Measurements from ENCODE around the gene MSI1.

Gene MSI1

GRCh38 chr12:120402217-120402616 is 33.3 kb upstream of the MSI1 start:
- Histone ChIP-seq H3K27ac (ENCODE audit: low read depth, low read length) (peak overlapping the region; percentile 38), H3K27me3 (ENCODE audit: insufficient read depth, low read length) (no peaks in the 10 kb centered on the region), H3K9ac (ENCODE audit: low read depth, low read length) (no peak overlapping the region), H3K36me3 (ENCODE audit: insufficient read depth, low read length) (no peaks in the 10 kb centered on the region), H3K9me3 (ENCODE audit: insufficient read depth, low read depth, low read length) (no peaks in the 10 kb centered on the region), H3K4me3 (ENCODE audit: low read length) (0 out of 2 replicates have a peak overlapping the region, but pooled peaks have one; percentile 3), H3K4me1 (ENCODE audit: insufficient read depth, low read length) (no peaks in the 10 kb centered on the region; the same call in 1 of the 2 replicates)
- whole genome bisulfite sequencing = 17% methylated on average over 13 of the region's 13 CpGs

GRCh38 chr12:120399531-120399930 is 30.6 kb upstream of the MSI1 start:
- Histone ChIP-seq H3K9me3 (ENCODE audit: insufficient read depth, low read depth, low read length) (no peaks in the 10 kb centered on the region), H3K27me3 (ENCODE audit: insufficient read depth, low read length) (no peaks in the 10 kb centered on the region), H3K4me3 (ENCODE audit: low read length) (no peak overlapping the region), H3K9ac (ENCODE audit: low read depth, low read length) (no peak overlapping the region), H3K4me1 (ENCODE audit: insufficient read depth, low read length) (no peaks in the 10 kb centered on the region; the same call in 1 of the 2 replicates), H3K36me3 (ENCODE audit: insufficient read depth, low read length) (no peaks in the 10 kb centered on the region), H3K27ac (ENCODE audit: low read depth, low read length) (no peak overlapping the region)
- 87% methylated on average over 5 of the region's 5 CpGs for WGBS

- no peak overlapping the region; the same call in 1 of the 2 replicates for H3K9ac ChIP-seq (ENCODE audit: low read depth, low read length)
- WGBS = 86% methylated on average over 33 of the region's 33 CpGs
- peaks cover 5% of the 10 kb centered on the region for H3K4me1 ChIP-seq (ENCODE audit: insufficient read depth, low read length)
- no peaks in the 10 kb centered on the region for H3K9me3 ChIP-seq (ENCODE audit: insufficient read depth, low read depth, low read length)
- H3K4me3 ChIP-seq (ENCODE audit: low read length) = no peak overlapping the region
- H3K27ac ChIP-seq (ENCODE audit: low read depth, low read length) = no peak overlapping the region; the same call in 1 of the 2 replicates
- H3K36me3 ChIP-seq (ENCODE audit: insufficient read depth, low read length) = no peaks in the 10 kb centered on the region
- H3K27me3 ChIP-seq (ENCODE audit: insufficient read depth, low read length) = no peaks in the 10 kb centered on the region
These were observed 29.0 kb upstream of the MSI1 start for GRCh38 chr12:120397824-120398540.

- H3K4me3 ChIP-seq (ENCODE audit: low read length) = peak overlapping the region; percentile 18
- no peaks in the 10 kb centered on the region for H3K36me3 ChIP-seq (ENCODE audit: insufficient read depth, low read length)
- H3K4me1 ChIP-seq (ENCODE audit: insufficient read depth, low read length) = peaks cover 5% of the 10 kb centered on the region
- H3K9ac ChIP-seq (ENCODE audit: low read depth, low read length) = peak overlapping the region; percentile 39
- WGBS = 14% methylated on average over 18 of the region's 18 CpGs
- no peaks in the 10 kb centered on the region for H3K27me3 ChIP-seq (ENCODE audit: insufficient read depth, low read length)
- H3K27ac ChIP-seq (ENCODE audit: low read depth, low read length) = peak overlapping the region; percentile 69
- H3K9me3 ChIP-seq (ENCODE audit: insufficient read depth, low read depth, low read length) = no peaks in the 10 kb centered on the region
These were observed 25.8 kb upstream of the MSI1 start for GRCh38 chr12:120394483-120395367.

GRCh38 chr12:120390540-120391120 is 21.7 kb upstream of the MSI1 start:
- no peaks in the 10 kb centered on the region for H3K36me3 ChIP-seq (ENCODE audit: insufficient read depth, low read length)
- H3K9ac ChIP-seq (ENCODE audit: low read depth, low read length) = no peak overlapping the region
- no peaks in the 10 kb centered on the region for H3K27me3 ChIP-seq (ENCODE audit: insufficient read depth, low read length)
- H3K4me1 ChIP-seq (ENCODE audit: insufficient read depth, low read length) = peaks cover 13% of the 10 kb centered on the region
- no peaks in the 10 kb centered on the region for H3K9me3 ChIP-seq (ENCODE audit: insufficient read depth, low read depth, low read length)
- WGBS = 90% methylated on average over 1 of the region's 1 CpG
- no peak overlapping the region for H3K27ac ChIP-seq (ENCODE audit: low read depth, low read length)
- no peak overlapping the region for H3K4me3 ChIP-seq (ENCODE audit: low read length)

- Histone ChIP-seq H3K27me3 (ENCODE audit: insufficient read depth, low read length) (no peaks in the 10 kb centered on the region), H3K27ac (ENCODE audit: low read depth, low read length) (peak overlapping the region; percentile 86), H3K4me1 (ENCODE audit: insufficient read depth, low read length) (peaks cover 8% of the 10 kb centered on the region; the same call in 1 of the 2 replicates), H3K36me3 (ENCODE audit: insufficient read depth, low read length) (no peaks in the 10 kb centered on the region), H3K4me3 (ENCODE audit: low read length) (peak overlapping the region; percentile 34), H3K9me3 (ENCODE audit: insufficient read depth, low read depth, low read length) (no peaks in the 10 kb centered on the region), H3K9ac (ENCODE audit: low read depth, low read length) (peak overlapping the region; percentile 56)
- 3% methylated on average over 24 of the region's 24 CpGs for WGBS
These were observed 19.9 kb upstream of the MSI1 start for GRCh38 chr12:120388691-120389481.

- Histone ChIP-seq H3K27me3 (ENCODE audit: insufficient read depth, low read length) (no peaks in the 10 kb centered on the region), H3K36me3 (ENCODE audit: insufficient read depth, low read length) (no peaks in the 10 kb centered on the region), H3K9me3 (ENCODE audit: insufficient read depth, low read depth, low read length) (no peaks in the 10 kb centered on the region), H3K27ac (ENCODE audit: low read depth, low read length) (no peak overlapping the region), H3K4me3 (ENCODE audit: low read length) (no peak overlapping the region), H3K9ac (ENCODE audit: low read depth, low read length) (no peak overlapping the region), H3K4me1 (ENCODE audit: insufficient read depth, low read length) (peaks cover 6% of the 10 kb centered on the region; the same call in 1 of the 2 replicates)
- 85% methylated on average over 6 of the region's 6 CpGs for WGBS
These were observed 12.9 kb upstream of the MSI1 start for GRCh38 chr12:120381752-120382419.

GRCh38 chr12:120378036-120378435 is 9.1 kb upstream of the MSI1 start:
- Histone ChIP-seq H3K27ac (ENCODE audit: low read depth, low read length) (no peak overlapping the region), H3K9ac (ENCODE audit: low read depth, low read length) (no peak overlapping the region), H3K36me3 (ENCODE audit: insufficient read depth, low read length) (no peaks in the 10 kb centered on the region), H3K4me3 (ENCODE audit: low read length) (no peak overlapping the region), H3K27me3 (ENCODE audit: insufficient read depth, low read length) (no peaks in the 10 kb centered on the region), H3K4me1 (ENCODE audit: insufficient read depth, low read length) (peaks cover 18% of the 10 kb centered on the region), H3K9me3 (ENCODE audit: insufficient read depth, low read depth, low read length) (no peaks in the 10 kb centered on the region)
- WGBS = 96% methylated on average over 2 of the region's 5 CpGs

GRCh38 chr12:120377611-120378010 is 8.6 kb upstream of the MSI1 start:
- Histone ChIP-seq H3K9ac (ENCODE audit: low read depth, low read length) (no peak overlapping the region), H3K27me3 (ENCODE audit: insufficient read depth, low read length) (peaks cover 4% of the 10 kb centered on the region; the same call in 1 of the 2 replicates), H3K4me3 (ENCODE audit: low read length) (no peak overlapping the region), H3K36me3 (ENCODE audit: insufficient read depth, low read length) (no peaks in the 10 kb centered on the region), H3K27ac (ENCODE audit: low read depth, low read length) (no peak overlapping the region), H3K9me3 (ENCODE audit: insufficient read depth, low read depth, low read length) (no peaks in the 10 kb centered on the region), H3K4me1 (ENCODE audit: insufficient read depth, low read length) (peaks cover 18% of the 10 kb centered on the region)
- 83% methylated on average over 4 of the region's 4 CpGs for WGBS

GRCh38 chr12:120376934-120377572 is 8.1 kb upstream of the MSI1 start:
- H3K4me3 ChIP-seq (ENCODE audit: low read length) = no peak overlapping the region
- no peaks in the 10 kb centered on the region for H3K36me3 ChIP-seq (ENCODE audit: insufficient read depth, low read length)
- no peak overlapping the region for H3K27ac ChIP-seq (ENCODE audit: low read depth, low read length)
- WGBS = 82% methylated on average over 5 of the region's 5 CpGs
- H3K9ac ChIP-seq (ENCODE audit: low read depth, low read length) = no peak overlapping the region
- H3K27me3 ChIP-seq (ENCODE audit: insufficient read depth, low read length) = peaks cover 7% of the 10 kb centered on the region; the same call in 1 of the 2 replicates
- no peaks in the 10 kb centered on the region for H3K9me3 ChIP-seq (ENCODE audit: insufficient read depth, low read depth, low read length)
- H3K4me1 ChIP-seq (ENCODE audit: insufficient read depth, low read length) = peaks cover 18% of the 10 kb centered on the region
